Kidney (tissue), 14 donors: ENCODE results near the gene KRT33B. TPM values are rescaled to one million over a fixed set of nuclear protein-coding genes. Genes with fewer than 3 reads are reported as not detected.

Source experiments
- DNase-seq, 5 donors: peaks; one replicate each; pipeline ENCODE4 v3.0.0-alpha.2; 2013 to 2020
- FAIRE-seq: peaks from 2 replicates; lab custom pipeline; 2012; peaks lifted over from hg19 to GRCh38; lab: Jason Lieb, UNC
- H3K27ac ChIP-seq, 2 donors: one replicate each; pipeline ENCODE4 v1.7.0; 2013; ENCODE audit warnings: low read depth in 2 of 2, low read length in 2 of 2, inconsistent platforms in 1 of 2
- H3K27me3 ChIP-seq: one replicate; pipeline ENCODE4 v1.7.1; 2013; ENCODE audit warnings: low read length, inconsistent platforms; ENCODE audit not compliant: control insufficient read depth, insufficient read depth
- H3K36me3 ChIP-seq, 3 donors: one replicate each; pipeline versions ENCODE4 v1.7.0 to v1.7.1; 2013; ENCODE audit warnings: low read length in 3 of 3, control low read depth in 1 of 3, inconsistent platforms in 1 of 3; ENCODE audit not compliant: insufficient read depth in 3 of 3, control insufficient read depth in 2 of 3
- H3K4me1 ChIP-seq, 3 donors: one replicate each; pipeline versions ENCODE4 v1.7.0 to v1.7.1; 2013; ENCODE audit warnings: low read length in 3 of 3, inconsistent platforms in 1 of 3, low read depth in 1 of 3; ENCODE audit not compliant: control insufficient read depth in 2 of 3, insufficient read depth in 2 of 3
- H3K4me3 ChIP-seq, 3 donors: one replicate each; pipeline versions ENCODE4 v1.7.0 to v1.8.1; 2013; ENCODE audit warnings: low read length in 3 of 3, control low read depth in 1 of 3, inconsistent platforms in 1 of 3
- H3K9ac ChIP-seq, 3 donors: one replicate each; pipeline versions ENCODE4 v1.7.0 to v1.7.1; 2013; ENCODE audit warnings: low read length in 3 of 3, control low read depth in 1 of 3, inconsistent platforms in 1 of 3
- H3K9me3 ChIP-seq, 3 donors: one replicate each; pipeline versions ENCODE4 v1.7.0 to v1.7.1; 2013; ENCODE audit warnings: low read length in 3 of 3, control low read depth in 1 of 3, inconsistent platforms in 1 of 3; ENCODE audit not compliant: control insufficient read depth in 2 of 3, insufficient read depth in 1 of 3
- intact Hi-C: fragments of 100-400 bp; cut with DNase I; formaldehyde crosslinking; loops from one replicate; pipeline ENCODE4 v1.11.1; 2022
- polyA plus RNA-seq: library from polyadenylated mRNA; stranded (reverse); fragments of 350-450 nt; fragmentation: Illumina TruSeq; extraction: RNeasy Lipid Tissue Mini Kit (QIAGEN cat#74804); gene quantifications from one replicate; pipeline ENCODE4 v1.2.3, GENCODE V29; 2014; ENCODE audit warnings: low read depth, low replicate concordance; ENCODE audit not compliant: insufficient read depth
- total RNA-seq: library from RNA; stranded (reverse); fragmentation: NEBNext Ultra II Directional; extraction: Animal tissue kit (Norgen Biotek cat#: 25700); gene quantifications from one replicate; pipeline ENCODE4 v1.2.1, GENCODE V29; 2021
- TF ChIP-seq, protein P1 (sequence below): IDR thresholded peaks from 3 replicates; pipeline ENCODE4 v1.5.1; 2012; ENCODE audit warnings: mild to moderate bottlenecking, moderate library complexity, borderline replicate concordance; ENCODE audit not compliant: insufficient read depth; ENCODE audit errors: extremely low read depth
- donor health status: control.
- donor health status: control.
- donor health status: control.
- donor health status: control.
- donor health status: control.
- donor health status: DM: yes; HTN: yes; CAD: no.
- donor health status: Normal renal cell carcinoma (clear cell type).

KRT33B gene
- total and polyA plus RNA-seq, 2 donors from 2014 or later: not detected

DNA sequence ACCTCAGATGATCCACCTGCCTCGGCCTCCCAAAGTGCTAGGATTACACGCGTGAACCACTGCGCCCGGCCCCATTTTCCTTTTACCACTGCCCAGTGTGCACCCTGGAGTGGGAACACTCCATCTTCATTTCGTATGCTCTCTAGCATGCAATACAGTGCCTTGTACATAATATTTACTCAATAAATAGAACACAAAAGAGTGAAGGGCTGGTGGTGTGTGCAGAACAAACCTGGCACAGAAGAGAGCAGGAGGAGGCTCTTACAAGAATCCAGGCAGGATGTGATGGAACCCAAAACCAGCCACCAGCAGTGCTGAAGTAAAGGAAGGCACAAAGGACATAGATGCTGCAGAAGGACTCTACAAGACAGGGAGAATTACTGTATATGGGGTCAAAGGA lies 47.5 kb upstream of the KRT33B start:
- intact Hi-C loops: no loop called here
- TF ChIP-seq, protein P1, sequence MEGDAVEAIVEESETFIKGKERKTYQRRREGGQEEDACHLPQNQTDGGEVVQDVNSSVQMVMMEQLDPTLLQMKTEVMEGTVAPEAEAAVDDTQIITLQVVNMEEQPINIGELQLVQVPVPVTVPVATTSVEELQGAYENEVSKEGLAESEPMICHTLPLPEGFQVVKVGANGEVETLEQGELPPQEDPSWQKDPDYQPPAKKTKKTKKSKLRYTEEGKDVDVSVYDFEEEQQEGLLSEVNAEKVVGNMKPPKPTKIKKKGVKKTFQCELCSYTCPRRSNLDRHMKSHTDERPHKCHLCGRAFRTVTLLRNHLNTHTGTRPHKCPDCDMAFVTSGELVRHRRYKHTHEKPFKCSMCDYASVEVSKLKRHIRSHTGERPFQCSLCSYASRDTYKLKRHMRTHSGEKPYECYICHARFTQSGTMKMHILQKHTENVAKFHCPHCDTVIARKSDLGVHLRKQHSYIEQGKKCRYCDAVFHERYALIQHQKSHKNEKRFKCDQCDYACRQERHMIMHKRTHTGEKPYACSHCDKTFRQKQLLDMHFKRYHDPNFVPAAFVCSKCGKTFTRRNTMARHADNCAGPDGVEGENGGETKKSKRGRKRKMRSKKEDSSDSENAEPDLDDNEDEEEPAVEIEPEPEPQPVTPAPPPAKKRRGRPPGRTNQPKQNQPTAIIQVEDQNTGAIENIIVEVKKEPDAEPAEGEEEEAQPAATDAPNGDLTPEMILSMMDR: no peak
- no peak overlapping the region for H3K9ac ChIP-seq
- H3K9me3 ChIP-seq: no peaks in the 10 kb centered on the region
- H3K27me3 ChIP-seq: no peaks in the 10 kb centered on the region
- FAIRE-seq (no peak), DNase-seq (no peak)
- peaks cover 2 to 16% (median 8%) of the 10 kb centered on the region in 3 donors for H3K4me1 ChIP-seq
- no peaks in the 10 kb centered on the region for H3K36me3 ChIP-seq
- H3K27ac ChIP-seq: peak overlapping the region; percentile 23 to 30
- no peak overlapping the region for H3K4me3 ChIP-seq

DNA sequence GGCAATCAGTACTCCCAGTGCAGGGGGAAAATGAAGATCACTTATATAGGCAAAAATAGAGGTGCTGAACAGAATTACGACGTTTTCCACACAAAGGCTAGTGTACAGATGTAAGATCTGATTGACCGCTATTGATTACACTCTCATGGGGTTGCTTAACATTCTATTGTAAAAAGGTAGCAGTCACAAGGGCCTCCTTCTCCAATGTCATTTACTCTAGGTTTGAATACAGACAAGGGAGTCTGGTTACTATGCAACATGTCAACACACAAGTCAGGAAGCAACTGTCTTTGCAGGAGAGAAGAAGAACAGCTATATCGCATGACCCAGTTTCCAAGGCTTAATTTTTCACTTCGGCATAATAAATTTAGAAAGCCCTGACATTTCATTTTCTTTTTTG lies 46.9 kb upstream of the KRT33B start:
- Histone ChIP-seq H3K9ac (no peak overlapping the region), H3K27me3 (no peaks in the 10 kb centered on the region), H3K4me3 (no peak overlapping the region), H3K4me1 (peaks cover 2 to 16% (median 8%) of the 10 kb centered on the region in 3 donors), H3K36me3 (no peaks in the 10 kb centered on the region), H3K27ac (peak overlapping the region; percentile 30 to 48), H3K9me3 (no peaks in the 10 kb centered on the region)
- intact Hi-C loops: no loop called here
- TF ChIP-seq, protein P1: no peak
- FAIRE-seq (no peak), DNase-seq (peak in 2 of 5 donors; percentile 44 to 53)

DNA sequence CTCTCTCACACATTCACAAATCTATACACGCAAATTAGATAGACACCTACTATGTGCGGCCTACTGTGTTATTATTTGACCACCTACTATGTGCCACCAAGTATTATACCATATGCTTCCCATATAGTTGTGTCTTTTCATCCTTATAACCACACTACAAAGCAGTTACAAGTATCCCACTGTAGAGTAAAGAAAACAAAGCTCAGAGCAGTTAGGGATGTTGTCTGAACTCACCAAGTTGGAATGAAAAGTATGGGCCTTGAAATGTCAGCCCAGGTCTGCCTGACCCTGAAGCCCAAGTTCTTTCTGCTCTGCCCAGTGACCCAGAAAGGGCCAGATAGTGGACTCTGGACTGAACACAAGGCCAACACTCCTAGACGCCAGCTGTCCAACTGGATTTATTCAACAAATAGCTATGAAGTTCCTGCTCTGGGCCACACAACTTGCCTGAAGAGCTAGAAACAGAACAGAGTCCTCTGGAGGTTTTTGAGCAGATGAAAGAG lies 46.3 kb upstream of the KRT33B start:
- H3K4me1 ChIP-seq: peaks cover 2 to 16% (median 8%) of the 10 kb centered on the region in 3 donors
- H3K36me3 ChIP-seq: no peaks in the 10 kb centered on the region
- no peaks in the 10 kb centered on the region for H3K27me3 ChIP-seq
- DNase-seq (peak in 3 of 5 donors; percentile 20 to 62 (median 26)), FAIRE-seq (peak; percentile 58)
- intact Hi-C loops: no loop called here
- no peaks in the 10 kb centered on the region for H3K9me3 ChIP-seq
- no peak overlapping the region for H3K9ac ChIP-seq
- H3K27ac ChIP-seq: peak overlapping the region; percentile 30 to 59
- no peak overlapping the region for H3K4me3 ChIP-seq
- TF ChIP-seq, protein P1: no peak

DNA sequence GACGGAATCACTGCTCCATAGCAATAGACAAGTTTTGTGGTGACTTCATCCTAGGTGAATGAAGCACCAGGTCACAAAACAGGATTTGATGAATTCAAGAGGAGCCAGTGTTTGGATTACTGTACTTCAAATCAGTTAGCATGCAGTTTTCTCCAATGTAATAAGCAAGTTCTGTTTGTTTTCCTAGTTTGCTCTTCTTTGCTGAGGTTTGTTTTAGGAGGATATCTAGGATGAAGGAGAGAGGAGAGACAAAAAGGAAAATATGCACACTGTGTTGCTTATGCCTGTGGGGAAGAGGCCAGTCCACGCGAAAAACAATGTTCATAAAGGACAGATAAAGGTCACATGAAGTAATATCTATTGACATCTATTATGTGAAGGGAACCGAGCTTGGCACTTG lies 45.8 kb upstream of the KRT33B start:
- Histone ChIP-seq H3K36me3 (no peaks in the 10 kb centered on the region), H3K4me1 (peaks cover 2 to 16% (median 8%) of the 10 kb centered on the region in 3 donors), H3K9ac (no peak overlapping the region), H3K9me3 (no peaks in the 10 kb centered on the region), H3K27ac (peak overlapping the region; percentile 30 to 59), H3K4me3 (no peak overlapping the region), H3K27me3 (no peaks in the 10 kb centered on the region)
- intact Hi-C loops: no loop called here
- no peak for DNase-seq
- TF ChIP-seq, protein P1: no peak
- FAIRE-seq: no peak
